GM19035 (cell line): ENCODE results near the gene RPL37.
"Not testable (repeated sequence)": the region's sequence is repeated elsewhere in the genome, so short reads cannot be mapped to it uniquely, and the experiment has no call there.

ENCODE experiments used
- ATAC-seq: cut with Tn5 transposase; IDR thresholded peaks from one replicate; pipeline ENCODE4 v1.9.1; 2021; ENCODE audit not compliant: unreplicated experiment

Gene RPL37

DNA sequence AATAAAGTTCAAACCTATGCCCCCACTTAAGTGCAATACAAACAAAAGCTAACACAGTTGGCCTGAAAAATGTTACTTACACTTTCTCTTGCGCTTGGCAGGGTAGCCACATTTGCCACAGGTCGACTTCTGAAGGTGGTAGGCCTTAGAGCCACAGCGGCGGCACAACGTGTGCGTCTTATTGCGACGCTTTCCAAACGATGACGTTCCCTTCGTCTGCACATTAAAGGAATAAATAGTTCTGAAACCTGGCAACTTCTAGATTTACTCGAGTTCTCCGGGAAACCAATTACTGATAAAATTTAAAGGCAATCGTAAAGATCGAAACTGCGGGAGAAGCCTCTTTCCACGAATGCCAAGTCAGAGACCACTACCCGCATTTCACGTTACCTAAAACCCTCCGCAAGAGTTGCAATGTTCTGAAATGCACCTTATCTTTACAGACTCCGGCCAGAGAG, 602 bp downstream of the RPL37 start:
- no peak for ATAC-seq

DNA sequence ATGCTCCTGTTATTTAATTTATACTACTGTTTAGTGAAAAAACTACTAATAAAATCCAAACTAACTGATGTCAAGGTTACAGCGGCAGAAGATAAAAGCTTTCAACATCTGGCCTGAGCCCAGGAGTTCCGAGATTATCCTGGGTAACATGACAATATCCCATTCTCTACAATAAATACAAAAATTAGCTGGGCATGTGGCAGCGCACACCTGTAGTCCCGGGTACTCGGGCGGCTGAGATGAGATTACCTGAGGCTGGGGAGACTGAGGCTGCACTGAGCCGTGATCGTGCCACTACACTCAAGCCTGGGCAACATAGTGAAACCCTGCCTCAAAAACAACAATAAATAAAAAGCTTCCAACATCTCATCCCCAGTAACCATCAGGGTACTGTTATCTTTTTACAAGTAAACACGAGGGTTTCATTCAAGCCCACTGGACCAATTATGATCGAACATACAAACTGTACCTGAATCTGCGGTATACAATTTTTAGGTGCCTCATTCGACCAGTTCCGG, 1.3 kb downstream of the RPL37 start:
- no peak for ATAC-seq

DNA sequence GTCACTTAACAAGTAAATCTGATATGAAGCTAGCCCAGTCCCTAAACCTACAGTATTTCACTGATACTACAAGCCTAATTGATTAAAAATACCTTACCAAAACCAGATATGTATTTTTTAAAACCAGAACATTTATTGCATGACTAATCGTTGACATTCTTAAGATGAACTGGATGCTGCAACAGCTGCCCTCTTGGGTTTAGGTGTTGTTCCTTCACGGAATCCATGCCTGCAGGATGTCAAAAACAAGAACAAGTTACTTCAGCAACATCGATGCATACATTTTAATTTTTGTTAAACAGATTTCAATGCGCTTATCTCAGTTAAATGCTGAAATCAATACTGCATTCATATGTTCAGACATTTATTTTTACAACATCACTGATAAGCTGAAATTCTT, 2.7 kb downstream of the RPL37 start:
- ATAC-seq, result no peak

DNA sequence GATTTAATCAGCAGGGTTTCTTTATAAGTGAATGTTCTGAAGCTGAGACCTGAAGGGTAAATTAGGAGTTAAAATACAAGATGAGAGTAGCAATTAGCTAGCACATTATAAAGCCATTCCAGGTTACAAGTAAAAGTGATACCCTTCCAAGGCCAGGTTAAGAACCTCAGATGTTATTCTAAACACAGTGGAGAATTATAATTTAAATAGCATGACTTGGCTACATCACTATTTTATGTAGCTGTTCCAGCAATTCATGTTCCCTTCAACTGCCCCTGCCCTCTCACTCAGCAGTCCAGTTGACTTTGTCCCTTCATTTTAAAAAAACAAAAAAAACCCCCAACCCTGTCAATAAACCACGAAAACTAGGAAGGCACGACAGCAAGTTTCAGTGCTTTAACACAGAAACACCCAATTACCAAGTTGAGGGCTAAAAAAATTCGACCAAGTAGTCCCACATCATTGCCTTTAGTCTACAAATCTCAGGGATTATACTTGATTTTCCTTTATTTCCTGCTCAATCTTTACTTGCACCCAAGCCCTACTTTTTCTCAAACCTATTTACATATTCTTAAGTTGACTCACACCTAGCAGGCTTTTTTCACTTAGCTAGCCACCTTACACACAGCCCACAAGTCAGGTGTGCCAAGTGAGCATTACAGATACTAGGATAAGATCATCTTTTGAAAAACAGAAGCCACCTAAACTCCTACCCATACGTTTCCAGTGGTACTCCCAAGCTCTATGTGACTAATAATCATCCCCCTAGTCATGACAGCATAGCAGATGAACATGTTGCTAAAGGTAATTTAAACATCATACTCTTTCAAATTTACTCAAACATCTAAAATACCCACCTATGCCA, 3.4 kb downstream of the RPL37 start:
- no peak for ATAC-seq

DNA sequence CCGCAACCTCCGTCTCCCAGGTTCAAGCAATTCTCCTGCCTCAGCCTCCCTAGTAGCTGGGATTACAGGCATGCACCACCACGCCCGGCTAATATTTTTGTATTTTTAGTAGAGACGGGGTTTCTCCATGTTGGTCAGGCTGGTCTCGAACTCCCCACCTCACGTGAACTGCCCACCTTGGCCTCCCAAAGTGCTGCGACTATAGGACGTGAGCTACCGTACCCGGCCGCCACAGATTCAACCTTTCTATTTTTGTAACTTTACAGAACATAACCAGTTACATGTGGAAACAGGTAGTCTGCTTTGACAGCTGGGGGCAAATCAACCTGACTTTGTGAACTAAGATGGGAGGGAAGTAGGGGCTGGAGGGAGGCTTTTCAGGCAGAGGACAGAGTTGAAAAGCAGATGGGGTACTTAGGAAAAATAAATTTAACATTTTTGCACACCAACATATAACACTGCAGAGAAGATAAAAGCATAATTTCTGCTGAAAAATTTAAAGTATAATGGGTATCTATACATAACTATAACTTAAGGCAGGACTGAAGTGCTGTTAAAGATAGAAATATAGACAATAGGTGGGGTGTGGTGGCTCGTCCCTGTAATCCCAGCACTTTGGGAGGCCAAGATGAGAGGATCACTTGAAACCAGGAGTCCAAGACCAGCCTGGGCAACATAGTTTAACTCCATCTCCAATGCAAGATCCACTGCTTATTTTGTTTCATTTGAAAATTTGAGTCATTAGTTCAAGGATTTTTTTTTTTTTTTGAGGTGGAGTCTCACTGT, 5.1 kb downstream of the RPL37 start:
- ATAC-seq, result no peak

DNA sequence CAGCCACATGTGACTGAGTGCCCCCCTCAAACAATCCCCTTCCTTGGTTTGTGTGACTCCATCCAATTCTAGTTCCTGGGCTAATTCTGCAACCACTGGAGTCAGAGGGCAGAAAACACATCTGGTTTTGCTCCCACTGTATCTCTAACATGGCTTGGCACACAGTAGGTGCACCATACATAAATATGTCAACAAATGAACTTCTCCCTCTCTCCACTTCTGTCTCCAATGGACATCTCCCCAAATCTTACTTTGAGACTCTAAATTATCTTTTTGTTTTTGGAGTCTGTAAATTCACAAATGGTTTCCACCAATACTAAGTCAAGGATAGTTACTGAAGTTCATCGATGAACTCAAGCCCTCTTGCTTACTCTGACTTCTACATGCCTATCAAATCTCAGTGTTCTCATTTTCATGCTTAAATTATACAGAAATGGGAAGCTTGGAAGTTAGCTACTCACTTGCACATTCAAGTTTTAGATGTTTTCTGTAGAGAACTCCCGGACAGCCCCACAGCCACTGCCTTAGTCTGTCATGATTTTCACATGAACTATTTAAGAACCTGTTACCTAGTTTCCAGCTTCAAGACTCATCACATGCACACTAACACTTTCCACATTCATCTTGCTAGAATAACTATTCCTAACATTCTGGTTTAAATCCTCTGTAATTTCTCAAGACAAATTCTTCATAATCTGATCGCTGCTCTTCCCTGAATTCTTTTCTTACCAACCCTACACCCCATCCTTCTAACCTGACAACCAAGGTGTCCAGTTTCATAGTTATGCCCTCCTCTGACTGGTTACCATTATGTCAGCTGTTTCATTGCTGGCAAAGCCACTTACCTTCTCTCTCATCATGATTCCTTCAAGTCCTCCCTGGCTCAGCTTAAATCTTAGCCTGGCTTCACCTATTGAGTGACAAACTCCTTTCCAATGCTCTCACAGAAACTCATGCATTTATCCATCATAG, 6.0 kb downstream of the RPL37 start:
- no peak for ATAC-seq

DNA sequence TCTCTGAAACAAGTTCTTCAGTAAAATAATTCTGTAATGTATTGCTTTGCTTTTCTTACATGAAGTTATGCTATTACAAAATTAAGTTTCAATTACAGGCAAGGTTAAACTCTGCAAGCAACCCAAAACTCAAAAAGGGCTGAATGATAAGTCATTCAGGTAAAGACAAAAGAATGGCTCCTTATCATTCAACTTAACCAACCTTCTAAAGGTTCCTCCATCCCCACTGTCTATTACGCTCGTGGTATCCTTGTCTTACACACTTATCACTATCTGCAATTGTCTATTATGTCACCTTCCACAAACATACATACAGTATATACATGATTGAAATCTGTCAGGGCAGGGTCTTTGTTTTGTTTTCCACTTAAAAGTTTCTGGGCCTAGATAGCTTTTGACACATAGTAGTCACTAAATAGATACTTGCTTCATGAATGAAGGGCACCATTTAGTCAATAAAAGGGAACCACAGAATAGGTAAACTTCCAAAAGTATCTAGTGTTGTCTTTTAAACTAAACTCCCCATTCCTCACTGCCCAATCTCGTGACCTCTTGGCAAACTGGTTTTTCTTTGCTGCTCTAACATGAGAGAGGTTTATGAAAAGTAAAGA, 6.9 kb downstream of the RPL37 start:
- ATAC-seq, result no peak

DNA sequence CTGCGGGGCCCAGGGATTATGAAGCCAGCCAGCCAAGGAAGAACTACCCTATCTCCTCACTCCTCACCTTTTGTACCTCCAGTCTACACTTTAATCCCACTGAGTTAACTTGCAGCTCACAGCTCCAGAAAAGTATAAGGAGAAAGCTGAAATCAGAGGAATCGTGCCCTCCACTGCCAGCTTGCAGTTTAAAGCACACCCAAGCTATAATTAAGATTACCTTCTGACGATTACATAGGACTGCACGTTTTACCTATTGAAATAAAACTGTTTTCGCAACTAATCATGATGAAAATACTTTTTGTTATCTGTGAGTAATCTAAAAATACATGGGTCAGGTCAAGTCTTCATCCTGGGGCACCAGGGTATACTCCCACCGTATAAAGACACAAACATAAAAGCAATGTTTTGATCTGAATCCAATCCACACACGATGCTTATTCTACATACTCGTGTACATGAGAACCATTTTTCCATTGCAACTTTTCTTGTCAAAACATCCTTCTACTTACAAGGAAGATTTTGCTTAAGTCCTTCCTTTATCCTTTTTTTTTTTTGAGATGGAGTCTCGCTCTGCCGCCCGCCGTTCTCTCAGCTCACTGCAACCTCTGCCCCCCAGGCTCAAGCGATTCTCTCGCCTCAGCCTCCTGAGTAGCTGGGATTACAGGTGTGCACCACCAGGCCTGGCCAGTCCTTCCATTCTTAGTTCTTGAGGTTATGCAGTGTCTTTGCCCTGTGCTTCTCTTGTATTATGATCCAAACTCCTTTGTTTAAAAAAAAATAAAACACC, 7.6 kb downstream of the RPL37 start:
- ATAC-seq, result no peak

DNA sequence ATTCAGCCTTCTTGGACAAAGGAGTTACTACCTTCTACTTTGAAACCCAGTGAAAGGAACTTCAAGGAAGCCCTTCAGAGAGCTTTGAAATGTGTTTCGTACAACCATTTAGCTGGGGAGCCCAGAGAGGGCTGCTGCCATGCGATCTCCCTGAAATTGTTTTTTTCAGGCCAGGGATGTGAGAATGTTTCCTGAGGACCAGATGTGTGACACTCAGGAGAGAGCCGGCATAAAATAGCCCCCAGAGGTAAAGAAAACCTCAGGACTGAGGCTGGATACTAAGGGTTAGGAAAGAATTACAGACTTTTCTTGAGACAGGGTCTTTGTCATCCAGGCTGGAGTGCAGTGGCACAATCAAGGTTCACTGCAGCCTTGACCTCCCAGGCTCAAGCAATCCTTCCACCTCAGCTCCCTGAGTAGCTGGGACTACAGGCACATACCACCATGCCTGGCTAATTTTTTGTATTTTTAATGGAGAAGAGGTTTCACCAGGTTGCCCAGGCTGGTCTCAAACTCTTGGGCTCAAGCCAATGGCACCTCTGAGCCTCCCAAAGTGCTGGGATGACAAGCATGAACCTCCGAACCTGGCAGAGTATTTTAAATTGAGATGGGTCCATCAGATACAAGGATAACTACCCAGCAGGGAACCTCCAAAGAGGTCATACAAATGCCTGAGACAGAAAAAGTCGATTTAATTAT, 8.4 kb downstream of the RPL37 start:
- ATAC-seq, result no peak

DNA sequence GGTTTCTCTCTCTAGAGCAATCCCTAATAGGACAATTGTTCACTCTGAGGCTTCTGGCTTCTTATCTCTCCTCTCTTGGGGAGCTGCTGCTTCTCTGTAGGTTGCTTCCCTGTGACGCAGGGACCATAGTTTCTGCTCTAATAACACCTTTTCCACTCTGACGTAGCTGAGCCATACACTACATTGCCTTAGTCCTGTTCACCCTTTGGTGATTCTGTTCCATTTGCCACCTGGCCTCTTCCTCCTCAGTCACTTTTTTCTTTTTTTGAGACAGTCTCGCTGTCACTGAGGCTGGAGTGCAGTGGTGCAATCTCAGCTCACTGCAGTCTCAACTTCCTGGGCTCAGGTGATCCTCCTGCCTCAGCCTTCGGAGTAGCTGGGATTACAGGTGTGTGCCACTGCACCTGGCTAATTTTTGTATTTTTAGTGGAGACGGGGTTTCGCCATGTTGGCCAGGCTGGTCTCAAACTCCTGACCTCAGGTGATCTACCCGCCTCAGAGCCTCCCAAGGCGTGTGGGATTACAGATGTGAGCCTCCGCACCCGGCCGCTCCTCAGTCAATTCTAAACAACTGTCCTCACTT, 9.5 kb downstream of the RPL37 start:
- not testable (repeated sequence) for ATAC-seq

DNA sequence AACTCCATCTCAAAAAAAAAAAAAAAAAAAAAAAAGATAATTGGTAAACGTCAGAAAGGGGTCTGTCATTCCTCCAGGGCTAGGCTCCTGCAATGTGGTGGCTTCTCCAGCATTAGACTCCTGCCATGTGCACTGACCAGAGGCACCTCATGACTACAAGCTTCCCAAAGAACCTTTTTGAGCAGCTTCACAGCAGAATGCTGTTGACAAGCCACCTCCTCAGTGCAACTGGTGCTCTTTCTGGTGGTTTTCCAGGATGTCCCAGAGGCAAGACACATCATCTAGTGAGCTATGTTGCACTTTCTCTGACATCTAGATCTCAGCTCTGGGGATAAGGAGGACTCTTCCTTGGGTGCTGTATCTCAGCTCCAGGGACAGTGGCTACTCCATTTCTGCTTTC, 11.6 kb downstream of the RPL37 start:
- ATAC-seq, result no peak

DNA sequence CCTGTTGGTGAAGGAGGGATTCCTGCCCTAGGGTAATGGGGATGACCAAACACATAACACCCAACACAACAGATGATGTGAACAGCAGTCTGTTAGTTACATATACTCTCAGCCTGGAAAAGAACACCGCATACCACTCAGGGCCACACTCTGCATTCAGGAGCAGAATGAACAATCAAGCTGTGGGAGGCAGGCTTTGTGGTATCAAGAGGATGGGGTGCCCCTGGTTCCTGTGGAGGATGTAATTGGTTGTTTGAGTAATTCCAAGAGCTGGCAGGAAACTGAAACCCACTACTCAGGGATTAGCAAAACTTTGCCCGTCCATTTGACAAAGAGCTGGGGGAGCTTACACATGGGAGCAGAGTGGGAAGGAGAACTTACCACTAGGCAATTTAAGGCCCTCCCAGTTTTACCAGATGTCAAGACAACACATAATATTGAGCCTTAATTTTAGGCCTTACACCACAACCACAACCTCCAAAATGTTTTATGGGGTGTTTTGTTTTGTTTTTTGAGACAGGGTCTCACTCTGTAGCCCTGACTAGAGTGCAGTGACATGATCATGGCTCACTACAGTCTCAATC, 21.2 kb downstream of the RPL37 start:
- ATAC-seq, result no peak

DNA sequence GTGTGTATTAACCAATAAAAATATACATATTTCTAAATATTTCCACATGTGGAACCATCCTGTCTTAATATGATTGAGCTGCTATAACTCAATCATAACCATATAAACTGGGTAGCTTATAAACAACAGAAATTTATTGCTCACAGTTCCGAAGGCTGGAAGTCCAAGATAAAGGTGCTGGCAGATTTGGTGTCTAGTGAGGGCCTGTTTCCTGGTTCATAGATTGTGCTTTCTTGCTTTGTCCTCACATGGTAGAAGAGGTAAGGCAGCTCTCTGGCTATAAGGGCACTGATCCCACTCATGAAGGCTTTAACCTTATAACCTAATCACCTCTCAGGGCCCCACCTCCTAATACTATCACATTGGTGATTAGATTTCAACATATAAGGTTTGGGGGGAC, 22.9 kb downstream of the RPL37 start:
- no peak for ATAC-seq

DNA sequence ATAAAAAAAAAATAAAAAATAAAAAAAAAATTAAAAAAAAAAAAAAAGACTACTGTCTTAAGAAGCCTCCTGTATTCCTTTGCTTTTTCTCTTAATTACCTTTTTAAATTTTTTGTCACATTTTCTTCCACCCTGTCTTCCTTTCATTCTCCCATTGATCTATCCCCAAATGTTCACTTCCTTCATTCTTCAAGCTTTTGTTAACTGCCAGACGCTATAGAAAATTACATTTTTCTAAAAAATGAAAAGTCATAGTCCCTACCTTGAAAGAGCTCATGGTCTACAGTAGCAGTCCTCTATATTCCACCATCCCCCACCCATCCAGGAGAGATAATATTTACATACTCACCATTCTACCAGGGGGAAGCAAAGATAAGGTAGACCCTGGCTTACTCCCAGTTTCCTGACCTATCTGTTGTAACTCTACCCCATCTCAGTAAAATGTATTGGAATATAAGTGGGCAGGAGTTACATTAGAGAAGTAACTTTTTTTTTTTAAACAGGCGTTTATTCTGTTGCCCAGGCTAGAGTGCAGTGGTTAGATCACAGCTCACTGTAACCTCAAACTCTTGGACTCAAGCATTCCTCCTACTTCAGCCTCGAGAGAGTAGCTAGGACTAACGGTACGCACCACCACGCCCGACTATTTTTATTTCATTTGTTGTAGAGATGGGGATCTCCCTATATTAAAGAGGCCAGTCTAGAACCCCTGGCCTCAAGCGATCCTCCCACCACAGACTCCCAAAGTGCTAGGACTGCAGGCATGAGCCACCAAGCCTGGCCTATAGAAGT, 33.1 kb downstream of the RPL37 start:
- ATAC-seq, result no peak

DNA sequence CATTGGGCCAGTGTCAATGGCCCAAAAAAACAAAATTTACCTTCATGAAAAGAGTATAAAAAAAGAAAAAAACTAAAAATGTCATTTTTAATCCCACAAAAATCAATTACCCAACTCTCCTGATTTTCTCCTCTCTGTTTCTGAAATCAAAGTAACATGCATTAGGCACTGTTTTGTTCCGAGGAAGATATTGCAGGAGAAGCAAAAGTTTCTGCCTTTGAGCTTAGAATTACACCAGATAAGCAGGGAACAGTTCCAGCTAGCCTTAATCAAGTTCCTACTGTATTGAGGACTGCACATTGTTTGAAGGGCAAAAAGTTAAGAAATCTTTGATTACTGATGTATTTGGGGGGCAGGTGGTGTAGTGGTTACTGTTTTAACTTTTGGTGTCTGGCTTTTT, 35.8 kb downstream of the RPL37 start:
- ATAC-seq, result no peak

DNA sequence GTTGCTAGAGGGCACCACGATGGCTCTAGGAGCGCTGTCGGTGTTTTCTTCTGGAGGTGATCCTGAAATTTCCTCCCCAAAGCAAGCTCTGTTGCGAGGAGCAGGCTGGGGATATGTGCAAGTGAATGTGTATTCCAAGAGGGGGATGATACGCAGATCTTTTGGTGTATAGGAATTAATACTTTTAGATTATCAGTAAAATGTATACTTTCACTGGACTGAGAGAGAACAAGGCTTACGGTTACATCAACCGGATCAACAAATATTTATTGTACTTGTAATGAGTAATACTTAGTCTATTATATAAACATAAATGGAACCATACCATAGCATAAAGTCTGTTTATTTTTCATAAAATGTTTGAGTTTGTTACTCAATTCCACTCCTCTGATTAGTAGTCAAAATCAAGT, 36.2 kb downstream of the RPL37 start:
- no peak for ATAC-seq

DNA sequence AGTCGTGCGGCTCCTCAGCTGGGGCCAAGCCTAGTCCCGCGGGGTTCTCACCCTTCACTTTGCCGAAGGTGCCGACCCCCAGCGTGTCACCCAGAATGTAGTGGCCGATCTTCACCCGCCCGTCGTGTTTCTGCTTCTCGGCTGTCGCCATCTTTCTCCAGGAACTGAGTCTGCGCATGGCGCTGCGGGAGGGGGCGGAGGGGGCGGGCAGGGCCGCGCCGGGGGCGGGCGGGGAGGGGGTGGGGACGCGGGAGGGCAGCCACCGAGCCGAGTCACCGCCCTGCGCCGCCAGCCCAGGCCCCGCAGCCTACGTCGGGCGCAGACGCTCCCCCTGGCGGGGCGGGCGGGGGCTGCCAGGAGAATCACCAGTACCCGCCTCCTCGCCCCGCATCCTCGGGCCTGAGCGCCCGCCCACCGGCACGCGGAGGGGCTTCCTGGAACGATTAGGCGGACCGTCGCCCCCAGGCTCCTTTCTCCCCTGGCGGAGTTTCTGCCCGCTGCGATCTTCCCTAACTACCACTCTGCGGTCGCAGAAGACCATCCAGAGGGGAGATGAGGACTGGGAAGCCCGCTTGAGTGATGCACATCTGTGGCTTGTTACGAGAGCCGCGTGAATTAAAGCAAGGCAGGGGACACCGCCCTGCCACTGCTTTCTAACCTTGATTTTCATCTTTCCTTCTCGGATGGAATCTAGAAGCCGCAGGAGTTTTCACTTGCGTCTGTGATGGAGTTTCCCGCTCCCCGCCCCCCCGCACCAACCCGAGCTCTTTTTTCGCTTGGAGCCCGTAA, 36.8 kb downstream of the RPL37 start, which contains the start of gene PRKAA1:
Gene PRKAA1, minus strand, starts transcription at position 363 of the 789 bp plus-strand sequence. Its CDS starts 185 bp downstream, at position 178.
- ATAC-seq, result peak; percentile 96
